ENCODE measurements around the gene BSND.

Gene BSND

GRCh38 chr1:54968551-54968950 lies 30.2 kb upstream of the BSND start:
- no peak overlapping the region for H3K4me3 ChIP-seq (ENCODE audit: low read depth, low read length)
- H3K4me1 ChIP-seq (ENCODE audit: control insufficient read depth, insufficient read depth, low read length), result no peaks in the 10 kb centered on the region
- H3K27ac ChIP-seq (ENCODE audit: extremely low read depth, low read depth, low read length), result no peak overlapping the region
- no peaks in the 10 kb centered on the region for H3K36me3 ChIP-seq (ENCODE audit: control insufficient read depth in 2 of 2, insufficient read depth in 1 of 2, low read length in 2 of 2)
- H3K9me3 ChIP-seq (ENCODE audit: control insufficient read depth, insufficient read depth, low read depth, low read length), result no peaks in the 10 kb centered on the region
- ChIA-PET POLR2A (no interaction called here), CTCF (interaction anchor here (0.8 to 2.0 kb wide), 3 partner anchors 9 to 27 kb away, joined by 4 to 8 read pairs (median 7); no protein-coding TSS in a partner anchor)
- TF ChIP-seq ZNF148 (tag by site-specific recombination; IDR thresholded peaks at IDR 0.05; ENCODE audit: borderline replicate concordance) (no peak), GFI1B (tag by site-specific recombination; IDR thresholded peaks at IDR 0.05) (no peak), TRIM28 (IDR thresholded peaks at IDR 0.05; ENCODE audit: borderline replicate concordance, low read length) (no peak)

GRCh38 chr1:54969879-54970278 lies 28.9 kb upstream of the BSND start:
- H3K4me3 ChIP-seq (ENCODE audit: low read depth, low read length), result no peak overlapping the region
- no peaks in the 10 kb centered on the region for H3K9me3 ChIP-seq (ENCODE audit: control insufficient read depth, insufficient read depth, low read depth, low read length)
- no peaks in the 10 kb centered on the region for H3K4me1 ChIP-seq (ENCODE audit: control insufficient read depth, insufficient read depth, low read length)
- H3K36me3 ChIP-seq (ENCODE audit: control insufficient read depth in 2 of 2, insufficient read depth in 1 of 2, low read length in 2 of 2), result no peaks in the 10 kb centered on the region
- CTCF ChIA-PET, result interaction anchor here (0.7 to 2.0 kb wide), 3 partner anchors 19 to 26 kb away, joined by 6 to 8 read pairs (median 7); no protein-coding TSS in a partner anchor
- H3K27ac ChIP-seq (ENCODE audit: extremely low read depth, low read depth, low read length), result no peak overlapping the region
- POLR2A ChIA-PET, result no interaction called here
- TF ChIP-seq PRDM10 (tag by site-specific recombination; IDR thresholded peaks at IDR 0.05) (no peak), CTCF (tag by site-specific recombination; IDR thresholded peaks at IDR 0.05) (no peak), ZNF280D (tag by site-specific recombination; IDR thresholded peaks at IDR 0.05) (no peak), ZNF223 (tag by site-specific recombination; IDR thresholded peaks at IDR 0.05) (no peak), AEBP2 (tag by site-specific recombination; IDR thresholded peaks at IDR 0.05; ENCODE audit: borderline replicate concordance) (no peak), ZNF280C (tag by site-specific recombination; IDR thresholded peaks at IDR 0.05) (no peak), ZNF239 (tag by site-specific recombination; IDR thresholded peaks at IDR 0.05) (no peak), ZNF518A (tag by site-specific recombination; conservative IDR thresholded peaks at IDR 0.05; ENCODE audit: low read depth) (no peak), SP2 (tag by site-specific recombination; IDR thresholded peaks at IDR 0.05) (no peak)

All from HEK293 (cell line).